Right atrium auricular region (tissue), 2 donors: Measurements from ENCODE around the gene FMNL1. TPM values are rescaled to one million over a fixed set of nuclear protein-coding genes. Genes with fewer than 3 reads are reported as not detected.

Source experiments
- DNase-seq: peaks from one replicate; pipeline ENCODE4 v3.0.0-alpha.2; 2019; ENCODE audit warnings: low spot score
- H3K27ac ChIP-seq, 2 donors: fragments of 200-600 bp; sonication (generic); 1 replicate in 1 of 2; 2 replicates in 1 of 2; pipeline ENCODE4 v1.5.1; 2016 to 2019
- H3K27me3 ChIP-seq, 2 donors: fragments of 200-600 bp; sonication (generic); one replicate each; pipeline versions ENCODE4 v1.5.1 to v1.6.0; 2017 to 2019
- H3K36me3 ChIP-seq: fragments of 200-600 bp; sonication (generic); one replicate; pipeline ENCODE4 v1.5.1; 2016
- H3K4me1 ChIP-seq, 2 donors: fragments of 200-600 bp; sonication (generic); one replicate each; pipeline versions ENCODE4 v1.5.1 to v1.6.0; 2017 to 2019
- H3K4me3 ChIP-seq, 2 donors: fragments of 200-600 bp; sonication (generic); 1 replicate in 1 of 2; 2 replicates in 1 of 2; pipeline ENCODE4 v1.5.1; 2017 to 2019; ENCODE audit warnings: mild to moderate bottlenecking in 1 of 2, moderate library complexity in 1 of 2
- H3K9me3 ChIP-seq, 2 donors: fragments of 200-600 bp; sonication (generic); one replicate each; pipeline ENCODE4 v1.5.1; 2019
- total RNA-seq, 2 donors: library from RNA; depleted of rRNA; stranded (reverse); fragments of >200 nt; gene quantifications; one replicate each; pipeline ENCODE4 v1.1.0, GENCODE V29; 2016
- TF ChIP-seq, protein P1 (sequence below), 2 donors: fragments of 200-600 bp; sonication (generic); IDR thresholded peaks; one replicate each; pipeline ENCODE4 v1.5.1; 2019; ENCODE audit warnings: antibody characterized with exemption in 2 of 2

FMNL1 gene, protein sequence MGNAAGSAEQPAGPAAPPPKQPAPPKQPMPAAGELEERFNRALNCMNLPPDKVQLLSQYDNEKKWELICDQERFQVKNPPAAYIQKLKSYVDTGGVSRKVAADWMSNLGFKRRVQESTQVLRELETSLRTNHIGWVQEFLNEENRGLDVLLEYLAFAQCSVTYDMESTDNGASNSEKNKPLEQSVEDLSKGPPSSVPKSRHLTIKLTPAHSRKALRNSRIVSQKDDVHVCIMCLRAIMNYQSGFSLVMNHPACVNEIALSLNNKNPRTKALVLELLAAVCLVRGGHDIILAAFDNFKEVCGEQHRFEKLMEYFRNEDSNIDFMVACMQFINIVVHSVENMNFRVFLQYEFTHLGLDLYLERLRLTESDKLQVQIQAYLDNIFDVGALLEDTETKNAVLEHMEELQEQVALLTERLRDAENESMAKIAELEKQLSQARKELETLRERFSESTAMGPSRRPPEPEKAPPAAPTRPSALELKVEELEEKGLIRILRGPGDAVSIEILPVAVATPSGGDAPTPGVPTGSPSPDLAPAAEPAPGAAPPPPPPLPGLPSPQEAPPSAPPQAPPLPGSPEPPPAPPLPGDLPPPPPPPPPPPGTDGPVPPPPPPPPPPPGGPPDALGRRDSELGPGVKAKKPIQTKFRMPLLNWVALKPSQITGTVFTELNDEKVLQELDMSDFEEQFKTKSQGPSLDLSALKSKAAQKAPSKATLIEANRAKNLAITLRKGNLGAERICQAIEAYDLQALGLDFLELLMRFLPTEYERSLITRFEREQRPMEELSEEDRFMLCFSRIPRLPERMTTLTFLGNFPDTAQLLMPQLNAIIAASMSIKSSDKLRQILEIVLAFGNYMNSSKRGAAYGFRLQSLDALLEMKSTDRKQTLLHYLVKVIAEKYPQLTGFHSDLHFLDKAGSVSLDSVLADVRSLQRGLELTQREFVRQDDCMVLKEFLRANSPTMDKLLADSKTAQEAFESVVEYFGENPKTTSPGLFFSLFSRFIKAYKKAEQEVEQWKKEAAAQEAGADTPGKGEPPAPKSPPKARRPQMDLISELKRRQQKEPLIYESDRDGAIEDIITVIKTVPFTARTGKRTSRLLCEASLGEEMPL
- total RNA-seq, result 10 to 100 TPM in 1 of 2 donors, 1 to 10 TPM in 1; 7.6 to 13.6 TPM

DNA sequence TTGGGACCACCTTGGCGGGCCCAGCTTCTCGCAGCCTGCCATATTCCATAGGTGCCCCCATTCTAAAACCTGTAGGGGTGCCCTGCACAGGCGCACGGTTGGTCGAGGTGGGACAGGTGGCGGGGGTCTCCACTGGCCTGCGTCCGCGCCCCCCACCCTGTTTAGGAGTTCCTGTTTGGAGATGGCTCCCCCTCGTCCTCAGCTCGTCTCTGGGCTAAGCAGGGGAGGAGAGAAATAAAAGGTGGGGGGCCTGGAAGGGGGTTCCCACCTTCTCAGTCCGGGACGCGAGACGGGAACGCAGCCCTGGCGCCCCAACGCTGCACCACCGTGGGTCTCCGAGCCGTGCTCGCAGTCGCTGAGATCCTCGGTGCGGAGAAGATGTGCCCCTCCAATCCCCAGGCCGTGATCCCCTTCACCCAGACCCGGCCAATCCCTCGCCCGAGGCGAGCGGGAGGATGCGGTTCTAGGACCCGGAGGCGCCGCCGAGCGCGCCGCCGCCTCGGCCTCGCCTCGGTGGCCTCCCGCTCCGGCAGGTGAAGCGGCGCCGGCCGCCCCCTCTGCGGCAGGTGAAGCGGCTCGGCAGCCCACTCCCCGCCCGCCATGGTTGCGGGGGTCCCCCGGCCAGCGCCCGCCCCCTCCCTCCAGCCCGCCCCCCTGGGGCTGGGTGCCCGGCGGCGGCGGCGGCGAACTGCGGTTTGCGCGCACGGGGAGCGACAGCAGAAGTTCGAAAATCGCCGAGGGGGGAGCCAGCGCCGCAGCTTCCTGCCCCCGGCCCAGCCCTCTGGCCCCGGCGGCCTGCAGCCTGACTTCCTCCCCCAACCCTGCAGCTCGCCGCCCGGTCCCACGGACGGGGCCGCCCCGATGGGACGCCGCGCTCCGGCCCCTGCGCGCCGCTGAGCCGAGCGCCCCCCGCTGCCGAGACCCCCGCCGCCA, at the start of gene FMNL1:
FMNL1 (plus strand) TSS at position 805 of the 933 bp plus-strand sequence. CDS start 240 bp downstream, outside the sequence.
- H3K4me1 ChIP-seq, result peaks cover 0 to 46% of the 10 kb centered on the region in 2 donors
- TF ChIP-seq, protein P1, sequence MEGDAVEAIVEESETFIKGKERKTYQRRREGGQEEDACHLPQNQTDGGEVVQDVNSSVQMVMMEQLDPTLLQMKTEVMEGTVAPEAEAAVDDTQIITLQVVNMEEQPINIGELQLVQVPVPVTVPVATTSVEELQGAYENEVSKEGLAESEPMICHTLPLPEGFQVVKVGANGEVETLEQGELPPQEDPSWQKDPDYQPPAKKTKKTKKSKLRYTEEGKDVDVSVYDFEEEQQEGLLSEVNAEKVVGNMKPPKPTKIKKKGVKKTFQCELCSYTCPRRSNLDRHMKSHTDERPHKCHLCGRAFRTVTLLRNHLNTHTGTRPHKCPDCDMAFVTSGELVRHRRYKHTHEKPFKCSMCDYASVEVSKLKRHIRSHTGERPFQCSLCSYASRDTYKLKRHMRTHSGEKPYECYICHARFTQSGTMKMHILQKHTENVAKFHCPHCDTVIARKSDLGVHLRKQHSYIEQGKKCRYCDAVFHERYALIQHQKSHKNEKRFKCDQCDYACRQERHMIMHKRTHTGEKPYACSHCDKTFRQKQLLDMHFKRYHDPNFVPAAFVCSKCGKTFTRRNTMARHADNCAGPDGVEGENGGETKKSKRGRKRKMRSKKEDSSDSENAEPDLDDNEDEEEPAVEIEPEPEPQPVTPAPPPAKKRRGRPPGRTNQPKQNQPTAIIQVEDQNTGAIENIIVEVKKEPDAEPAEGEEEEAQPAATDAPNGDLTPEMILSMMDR (IDR thresholded peaks at IDR 0.05), result no peak
- no peaks in the 10 kb centered on the region for H3K36me3 ChIP-seq
- peak within 1 kb of the TSS; percentile 64 to 74 for H3K4me3 ChIP-seq
- H3K27ac ChIP-seq, result peak within 1 kb of the TSS; percentile 59 to 73
- no peaks in the 10 kb centered on the region for H3K9me3 ChIP-seq
- no peak for DNase-seq
- no peaks in the 10 kb centered on the region for H3K27me3 ChIP-seq

DNA sequence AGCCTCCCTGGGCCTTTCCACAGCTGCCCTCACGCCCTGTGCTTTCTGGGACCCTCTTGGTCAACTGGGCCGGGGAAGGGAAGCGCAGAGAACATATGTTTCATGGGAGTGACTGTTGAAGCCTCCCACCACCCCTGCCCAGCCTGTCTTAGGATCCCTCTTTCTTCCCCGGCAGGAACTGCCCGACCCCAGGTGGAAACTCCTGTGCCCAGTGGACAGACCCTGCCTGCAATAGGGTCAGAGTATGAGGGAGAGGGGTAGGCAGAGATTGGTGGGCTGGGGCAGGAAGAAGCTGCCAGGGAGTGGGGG, 49.5 kb upstream of the FMNL1 start:
- H3K4me3 ChIP-seq, result peak overlapping the region; percentile 6 to 34
- H3K27me3 ChIP-seq, result no peaks in the 10 kb centered on the region
- no peak for DNase-seq
- H3K9me3 ChIP-seq, result no peaks in the 10 kb centered on the region
- H3K36me3 ChIP-seq, result no peaks in the 10 kb centered on the region
- peaks cover 0 to 36% of the 10 kb centered on the region in 2 donors for H3K4me1 ChIP-seq
- TF ChIP-seq, protein P1 (IDR thresholded peaks at IDR 0.05), result no peak
- H3K27ac ChIP-seq, result peak overlapping the region; percentile 93

DNA sequence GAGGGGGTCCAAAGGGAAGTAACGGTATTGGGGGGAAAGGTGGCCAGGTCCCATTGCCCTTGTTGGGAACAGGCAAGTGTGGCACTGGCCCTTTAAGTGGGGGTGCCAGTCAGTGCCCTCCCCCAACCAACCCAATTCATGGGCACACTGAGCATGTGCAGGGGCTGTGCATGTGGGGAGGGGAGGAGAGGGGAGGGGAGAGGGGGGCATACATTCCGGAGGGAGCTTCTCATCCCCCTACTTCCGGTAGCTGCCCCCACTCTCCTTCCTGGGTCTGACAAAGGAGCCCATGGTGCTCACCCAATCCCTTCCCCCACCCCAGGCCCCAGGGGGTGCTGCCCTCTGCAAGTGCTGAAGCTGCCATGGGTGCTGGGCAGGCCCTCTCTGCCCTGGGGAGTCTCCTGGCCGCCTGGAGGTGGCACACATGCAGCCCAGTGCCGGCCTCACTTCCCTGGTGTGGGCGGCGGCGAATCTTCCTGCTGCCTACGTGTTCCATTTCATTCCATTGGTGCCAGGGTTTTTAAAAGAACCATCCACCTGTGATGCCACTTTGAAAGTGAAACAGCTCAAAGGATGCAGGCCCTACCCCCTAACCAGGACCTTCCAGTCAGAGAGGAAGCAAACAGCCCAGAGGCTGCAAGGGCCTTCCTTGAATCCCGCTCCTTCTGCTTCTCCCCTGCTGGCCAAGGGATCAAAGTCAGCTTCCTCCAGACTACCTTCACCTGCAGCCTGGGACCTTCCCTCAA, 49.0 kb upstream of the FMNL1 start:
- H3K4me1 ChIP-seq, result peaks cover 0 to 36% of the 10 kb centered on the region in 2 donors
- no peak for DNase-seq
- TF ChIP-seq, protein P1 (IDR thresholded peaks at IDR 0.05), result no peak
- H3K4me3 ChIP-seq, result peak overlapping the region; percentile 10 to 34
- no peaks in the 10 kb centered on the region for H3K27me3 ChIP-seq
- H3K9me3 ChIP-seq, result no peaks in the 10 kb centered on the region
- no peaks in the 10 kb centered on the region for H3K36me3 ChIP-seq
- peak overlapping the region; percentile 93 for H3K27ac ChIP-seq

DNA sequence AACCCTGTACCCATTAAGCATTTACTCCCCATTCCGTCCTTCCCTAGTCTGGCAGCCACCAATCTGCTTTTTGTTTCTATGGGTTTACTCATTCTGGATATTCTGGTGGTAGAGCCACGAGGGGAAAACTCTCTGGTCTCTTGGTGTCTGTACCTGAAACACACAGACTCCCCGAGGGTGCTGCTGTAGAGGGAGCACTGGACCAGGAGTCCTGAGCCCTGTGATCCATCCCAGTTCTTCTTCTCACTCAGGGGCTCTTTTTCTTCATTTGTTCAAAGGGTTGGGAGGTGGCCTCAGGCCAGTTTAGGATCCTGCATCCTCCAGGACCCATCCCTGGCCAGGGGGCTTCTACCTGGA, 45.9 kb upstream of the FMNL1 start:
- Histone ChIP-seq H3K27me3 (no peaks in the 10 kb centered on the region), H3K4me3 (no peak overlapping the region), H3K4me1 (peaks cover 0 to 28% of the 10 kb centered on the region in 2 donors), H3K9me3 (no peaks in the 10 kb centered on the region), H3K27ac (peak overlapping the region in 1 of 2 donors; percentile 21), H3K36me3 (no peaks in the 10 kb centered on the region)
- no peak for DNase-seq
- TF ChIP-seq, protein P1 (IDR thresholded peaks at IDR 0.05), result no peak
